ENCODE results near the gene AP5S1. TPM values are rescaled to one million over a fixed set of nuclear protein-coding genes. Genes with fewer than 3 reads are reported as not detected.
"Not testable (repeated sequence)": the region's sequence is repeated elsewhere in the genome, so short reads cannot be mapped to it uniquely, and the experiment has no call there.

The AP5S1 gene
- total RNA-seq, 1 experiment from 2014 or later: 17.7 TPM

DNA sequence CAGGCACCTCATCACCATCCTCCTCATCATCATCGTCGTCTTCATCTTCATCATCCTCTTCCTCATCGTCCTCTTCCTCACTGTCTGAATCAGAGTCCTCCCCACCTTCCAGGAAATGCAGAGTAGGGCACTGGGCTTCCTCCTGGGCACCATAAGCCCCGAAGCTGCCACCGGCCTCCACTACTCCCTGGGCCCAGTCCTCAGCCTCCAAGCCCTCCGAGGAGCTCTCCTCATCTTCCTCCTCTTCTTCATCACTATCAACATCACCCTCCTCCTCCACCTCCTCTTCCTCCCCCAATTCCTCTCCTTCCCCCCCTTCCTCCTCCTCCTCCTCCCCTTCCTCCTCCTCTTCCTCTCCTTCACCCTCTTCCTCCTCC, 35.5 kb upstream of the AP5S1 start:
- H3K27me3 ChIP-seq (replicated peaks): no peaks in the 10 kb centered on the region
- H3K36me3 ChIP-seq: peaks cover 40% of the 10 kb centered on the region
- peaks cover 31% of the 10 kb centered on the region for H3K4me1 ChIP-seq (replicated peaks)
- DNase-seq (ENCODE audit: low read depth in 1 of 2, low spot score in 2 of 2): no peak
- H3K27ac ChIP-seq: no peak overlapping the region
- no peaks in the 10 kb centered on the region; the same call in 1 of the 2 replicates for H3K9me3 ChIP-seq (replicated peaks)
- H3K4me3 ChIP-seq: peak overlapping the region; percentile 57; the same call in 1 of the 2 replicates

DNA sequence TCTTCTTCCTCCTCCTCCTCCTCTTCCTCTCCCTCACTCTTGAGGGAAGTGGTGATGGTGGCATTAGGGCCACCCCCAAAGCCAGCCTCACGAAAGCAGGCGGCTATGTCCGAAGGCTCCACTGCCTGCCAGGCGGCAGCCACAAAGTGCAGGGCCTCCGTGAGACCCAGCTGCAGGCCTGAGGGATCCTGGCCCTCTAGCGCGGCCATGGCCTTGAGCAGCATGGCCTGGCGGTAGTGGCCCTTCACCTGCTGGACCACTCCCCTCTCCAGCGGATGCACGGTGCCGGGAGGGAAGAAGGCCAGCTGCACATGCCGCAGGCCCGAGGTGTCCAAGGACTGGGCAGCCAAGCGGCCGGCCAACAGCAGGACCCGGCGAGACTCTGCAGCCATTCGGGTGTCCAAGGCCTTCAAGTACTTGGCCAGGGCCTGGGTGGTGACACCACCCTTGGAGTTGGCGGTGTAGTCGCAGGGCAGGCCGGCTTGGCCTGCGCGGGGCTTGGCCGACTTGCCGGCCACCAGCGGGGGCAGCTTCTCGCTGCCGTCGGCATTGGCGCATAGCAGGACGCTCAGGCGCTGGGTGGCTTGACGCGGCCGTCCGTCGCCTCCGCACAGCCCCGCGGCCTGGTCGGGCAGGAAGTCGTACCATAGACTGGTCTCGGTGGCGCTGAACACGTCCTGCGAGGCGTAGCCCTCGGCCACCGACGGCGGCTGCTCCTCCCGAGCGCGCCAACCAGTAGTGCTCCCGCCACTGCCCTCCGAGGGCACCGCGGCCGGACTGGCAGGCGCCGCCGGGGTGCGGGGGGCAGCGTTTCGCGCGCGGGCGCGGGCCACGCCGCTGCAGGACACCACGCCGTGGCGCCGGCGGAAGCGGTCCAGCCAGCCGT, 34.9 kb upstream of the AP5S1 start:
- DNase-seq (ENCODE audit: low read depth in 1 of 2, low spot score in 2 of 2): no peak
- no peaks in the 10 kb centered on the region; the same call in 1 of the 2 replicates for H3K9me3 ChIP-seq (replicated peaks)
- peak overlapping the region; percentile 63 for H3K27ac ChIP-seq
- H3K4me1 ChIP-seq (replicated peaks): peaks cover 31% of the 10 kb centered on the region
- peaks cover 40% of the 10 kb centered on the region for H3K36me3 ChIP-seq
- H3K27me3 ChIP-seq (replicated peaks): no peaks in the 10 kb centered on the region
- H3K4me3 ChIP-seq: peak overlapping the region; percentile 57

GRCh38 chr20:3786126-3786484, 34.2 kb upstream of the AP5S1 start:
- peak overlapping the region; percentile 57 for H3K4me3 ChIP-seq
- DNase-seq (ENCODE audit: low read depth in 1 of 2, low spot score in 2 of 2): peak; percentile 55 to 63
- H3K9me3 ChIP-seq (replicated peaks): no peaks in the 10 kb centered on the region; the same call in 1 of the 2 replicates
- H3K4me1 ChIP-seq (replicated peaks): peaks cover 26% of the 10 kb centered on the region
- H3K27me3 ChIP-seq (replicated peaks): no peaks in the 10 kb centered on the region
- H3K36me3 ChIP-seq: peaks cover 40% of the 10 kb centered on the region
- peak overlapping the region; percentile 63 for H3K27ac ChIP-seq

DNA sequence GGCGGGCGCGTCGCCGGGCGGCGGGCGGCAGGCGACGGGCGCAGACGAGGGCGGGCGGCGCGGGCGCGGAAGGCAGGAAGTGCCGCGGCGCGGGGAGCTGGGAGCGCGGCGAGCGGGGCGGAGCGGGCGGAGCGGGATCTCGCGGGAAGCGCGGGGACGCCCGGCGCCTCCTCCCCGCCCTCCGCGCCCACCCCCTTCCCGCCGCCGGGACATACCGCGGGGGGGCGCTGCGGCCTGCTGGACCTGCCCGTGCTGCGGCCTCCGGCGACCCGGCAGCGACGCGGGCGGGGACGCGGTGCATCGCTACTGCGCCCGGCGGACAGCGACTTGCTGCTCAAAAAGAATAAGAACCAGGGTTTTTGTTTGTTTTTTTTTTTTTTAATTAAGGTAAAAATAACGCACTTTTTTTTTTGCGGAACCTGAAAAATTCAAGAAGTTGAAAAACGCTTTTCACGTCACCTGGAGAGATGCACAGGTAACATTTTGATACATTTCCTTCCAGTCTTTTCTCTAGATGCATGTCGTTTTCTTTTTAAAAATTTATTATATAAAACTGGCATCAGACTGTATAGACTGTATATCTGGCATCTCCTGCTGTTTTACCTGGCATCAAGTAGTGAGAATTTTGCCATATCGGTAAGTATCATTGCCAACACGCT, 33.6 kb upstream of the AP5S1 start, which contains the start of gene CENPB:
Gene CENPB (minus strand): TSS at position 76 of the 659 bp plus-strand sequence. CDS start 257 bp downstream, outside the sequence.
- Histone ChIP-seq H3K9me3 (replicated peaks) (no peaks in the 10 kb centered on the region; the same call in 1 of the 2 replicates), H3K36me3 (peaks cover 37% of the 10 kb centered on the region), H3K4me3 (peak within 1 kb of the TSS; percentile 57), H3K4me1 (replicated peaks) (peaks cover 25% of the 10 kb centered on the region), H3K27me3 (replicated peaks) (no peaks in the 10 kb centered on the region), H3K27ac (peak within 1 kb of the TSS; percentile 63)
- DNase-seq (ENCODE audit: low read depth in 1 of 2, low spot score in 2 of 2): peak; percentile 64 to 87

DNA sequence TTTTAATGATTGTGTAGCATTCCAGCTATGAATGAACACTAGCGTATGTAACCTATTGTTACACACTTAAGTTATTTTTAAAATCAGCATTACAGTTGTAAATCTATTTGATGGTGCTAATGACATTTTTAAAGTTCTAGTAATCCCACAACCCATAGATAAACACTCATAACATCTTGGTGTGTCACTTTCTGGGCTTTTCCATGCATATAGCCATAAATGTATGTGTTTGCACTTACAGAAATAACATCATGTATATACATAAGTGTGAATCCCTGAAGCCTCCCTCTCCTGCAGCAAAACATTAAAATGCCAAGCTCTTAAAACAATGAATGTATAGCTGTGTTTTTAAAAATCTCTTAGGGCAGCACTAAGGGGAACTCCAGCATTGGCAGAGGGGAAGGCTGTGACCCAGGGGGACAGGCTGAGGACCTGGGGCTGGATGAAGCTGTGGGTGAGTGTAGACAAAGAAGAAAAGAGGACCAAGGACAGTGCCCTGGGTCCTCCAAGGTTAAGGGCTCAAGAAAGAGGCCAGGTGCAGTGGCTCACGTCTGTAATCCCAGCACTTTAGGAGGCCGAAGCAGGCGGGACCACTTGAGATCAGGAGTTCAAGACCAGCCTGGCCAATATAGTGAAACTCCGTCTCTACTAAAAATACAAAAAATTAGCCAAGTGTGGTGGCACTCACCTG, 32.9 kb upstream of the AP5S1 start:
- Histone ChIP-seq H3K9me3 (replicated peaks) (no peaks in the 10 kb centered on the region; the same call in 1 of the 2 replicates), H3K27me3 (replicated peaks) (no peaks in the 10 kb centered on the region), H3K4me3 (peak overlapping the region; percentile 57), H3K4me1 (replicated peaks) (peaks cover 25% of the 10 kb centered on the region), H3K27ac (no peak overlapping the region), H3K36me3 (peaks cover 32% of the 10 kb centered on the region)
- DNase-seq (ENCODE audit: low read depth in 1 of 2, low spot score in 2 of 2): no peak

- Histone ChIP-seq H3K27me3 (replicated peaks) (no peaks in the 10 kb centered on the region), H3K36me3 (peaks cover 21% of the 10 kb centered on the region), H3K27ac (no peak overlapping the region), H3K9me3 (replicated peaks) (no peaks in the 10 kb centered on the region; the same call in 1 of the 2 replicates), H3K4me1 (replicated peaks) (peaks cover 25% of the 10 kb centered on the region), H3K4me3 (no peak overlapping the region)
- DNase-seq (ENCODE audit: low read depth in 1 of 2, low spot score in 2 of 2): no peak
Measured at GRCh38 chr20:3788685-3789155, 31.6 kb upstream of the AP5S1 start.

GRCh38 chr20:3789201-3789600, 31.1 kb upstream of the AP5S1 start:
- H3K36me3 ChIP-seq: peaks cover 20% of the 10 kb centered on the region
- not testable (repeated sequence) for H3K27me3 ChIP-seq (replicated peaks); H3K4me3 ChIP-seq; H3K27ac ChIP-seq; DNase-seq (ENCODE audit: low read depth in 1 of 2, low spot score in 2 of 2); H3K9me3 ChIP-seq (replicated peaks)
- peaks cover 25% of the 10 kb centered on the region for H3K4me1 ChIP-seq (replicated peaks)

DNA sequence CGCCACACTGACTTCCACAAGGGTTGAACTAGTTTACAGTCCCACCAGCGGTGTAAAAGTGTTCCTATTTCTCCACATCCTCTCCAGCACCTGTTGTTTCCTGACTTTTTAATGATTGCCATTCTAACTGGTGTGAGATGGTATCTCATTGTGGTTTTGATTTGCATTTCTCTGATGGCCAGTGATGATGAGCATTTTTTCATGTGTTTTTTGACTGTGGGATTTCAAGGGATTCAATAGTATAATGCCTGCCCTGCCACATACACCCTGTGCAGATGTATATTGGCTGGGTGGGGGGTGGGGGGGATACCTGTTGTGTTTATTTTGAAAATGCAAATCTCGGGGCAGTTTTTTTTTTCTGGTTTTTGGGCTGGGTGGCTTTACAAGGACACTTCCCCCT, 26.2 kb upstream of the AP5S1 start:
- not testable (repeated sequence) for H3K9me3 ChIP-seq (replicated peaks); H3K27me3 ChIP-seq (replicated peaks); H3K4me3 ChIP-seq; H3K27ac ChIP-seq; DNase-seq (ENCODE audit: low read depth in 1 of 2, low spot score in 2 of 2)
- Histone ChIP-seq H3K4me1 (replicated peaks) (peaks cover 36% of the 10 kb centered on the region), H3K36me3 (peaks cover 29% of the 10 kb centered on the region)

DNA sequence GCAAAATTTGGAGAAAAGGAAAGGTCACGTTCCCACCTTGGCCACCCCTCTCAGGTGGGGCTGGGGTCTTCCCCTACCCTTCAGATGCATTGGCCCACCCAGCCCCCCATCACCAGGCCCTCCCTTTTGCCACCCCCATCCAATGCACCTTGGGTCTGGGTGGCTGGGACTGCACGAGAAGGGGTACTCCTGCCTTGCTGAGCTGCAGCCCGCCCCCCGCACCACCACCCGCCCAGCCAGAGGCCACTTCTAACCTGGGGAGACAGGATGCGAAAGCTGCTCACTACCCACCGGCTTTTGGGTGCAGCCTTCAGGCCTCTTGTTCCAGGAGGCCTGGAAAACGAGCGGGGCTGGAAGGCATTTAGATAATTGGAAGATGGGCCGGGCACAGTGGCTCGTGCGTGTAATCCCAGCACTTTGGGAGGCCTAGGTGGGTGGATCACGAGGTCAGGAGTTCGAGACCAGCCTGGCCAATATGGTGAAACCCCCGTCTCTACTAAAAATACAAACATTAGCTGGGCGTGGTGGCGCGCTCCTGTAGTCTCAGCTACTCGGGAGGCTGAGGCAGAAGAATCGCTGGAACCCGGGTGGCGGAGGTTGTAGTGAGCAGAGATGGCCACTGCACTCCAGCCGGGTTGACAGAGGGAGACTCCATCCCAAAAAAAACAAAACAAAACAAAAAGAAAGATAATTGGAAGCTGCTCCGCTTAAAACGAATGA, 25.5 kb upstream of the AP5S1 start:
- peak in 1 of 2 experiments; percentile 40 for DNase-seq (ENCODE audit: low read depth in 1 of 2, low spot score in 2 of 2)
- Histone ChIP-seq H3K4me3 (peak overlapping the region; percentile 56), H3K36me3 (peaks cover 36% of the 10 kb centered on the region), H3K27ac (peak overlapping the region; percentile 97; the same call in 1 of the 2 replicates), H3K9me3 (replicated peaks) (no peaks in the 10 kb centered on the region), H3K27me3 (replicated peaks) (no peaks in the 10 kb centered on the region), H3K4me1 (replicated peaks) (peaks cover 37% of the 10 kb centered on the region)

DNA sequence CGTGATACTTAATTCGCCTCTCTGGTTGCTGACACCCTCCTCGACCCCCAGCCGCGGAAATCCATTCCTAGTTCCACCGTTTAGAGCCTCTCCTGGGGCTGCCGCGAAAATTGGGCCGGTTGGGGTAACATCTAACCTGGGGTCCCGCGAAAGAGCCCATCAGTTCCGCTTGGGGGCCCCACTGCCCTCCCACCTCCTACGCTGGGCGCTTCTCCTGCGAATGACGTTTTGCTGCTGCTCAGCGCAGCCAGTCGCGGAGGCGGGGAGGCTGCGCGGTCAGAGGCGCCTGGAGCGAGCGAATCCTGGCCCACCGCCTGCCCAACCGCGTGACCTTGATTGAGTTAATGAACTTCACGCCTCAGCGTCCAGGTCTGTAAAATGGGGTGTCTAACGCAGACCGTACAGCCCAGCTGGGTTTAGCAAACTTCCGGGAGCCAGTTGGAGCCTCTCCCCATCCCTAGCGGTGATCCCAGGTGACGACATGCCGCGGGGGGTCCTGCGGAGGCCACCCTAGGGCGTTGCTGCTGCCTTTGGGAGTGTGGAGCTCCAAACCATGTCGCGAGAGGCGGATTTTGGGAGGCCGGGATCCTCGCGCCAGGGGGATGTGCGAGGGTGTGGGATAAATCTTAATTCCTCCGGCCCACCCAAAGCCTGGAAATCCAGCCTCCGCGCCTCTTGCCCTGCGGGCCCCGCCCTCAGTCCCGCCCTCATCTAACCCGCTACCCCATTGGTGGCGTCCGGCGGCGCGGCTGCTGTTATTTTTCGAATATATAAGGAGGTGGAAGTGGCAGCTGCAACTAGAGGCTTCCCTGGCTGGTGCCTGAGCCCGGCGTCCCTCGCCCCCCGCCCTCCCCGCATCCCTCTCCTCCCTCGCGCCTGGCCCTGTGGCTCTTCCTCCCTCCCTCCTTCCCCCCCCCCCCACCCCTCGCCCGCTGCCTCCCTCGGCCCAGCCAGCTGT, 24.6 kb upstream of the AP5S1 start, which contains the start of gene CDC25B:
Gene CDC25B (plus strand): TSS at position 800 of the 958 bp plus-strand sequence. CDS start 222 bp downstream, outside the sequence.
- Histone ChIP-seq H3K9me3 (replicated peaks) (no peaks in the 10 kb centered on the region), H3K27me3 (replicated peaks) (no peaks in the 10 kb centered on the region), H3K27ac (peak within 1 kb of the TSS; percentile 97), H3K4me1 (replicated peaks) (peaks cover 37% of the 10 kb centered on the region), H3K36me3 (peaks cover 45% of the 10 kb centered on the region), H3K4me3 (peak within 1 kb of the TSS; percentile 56)
- DNase-seq (ENCODE audit: low read depth in 1 of 2, low spot score in 2 of 2): peak; percentile 95 to 97

DNA sequence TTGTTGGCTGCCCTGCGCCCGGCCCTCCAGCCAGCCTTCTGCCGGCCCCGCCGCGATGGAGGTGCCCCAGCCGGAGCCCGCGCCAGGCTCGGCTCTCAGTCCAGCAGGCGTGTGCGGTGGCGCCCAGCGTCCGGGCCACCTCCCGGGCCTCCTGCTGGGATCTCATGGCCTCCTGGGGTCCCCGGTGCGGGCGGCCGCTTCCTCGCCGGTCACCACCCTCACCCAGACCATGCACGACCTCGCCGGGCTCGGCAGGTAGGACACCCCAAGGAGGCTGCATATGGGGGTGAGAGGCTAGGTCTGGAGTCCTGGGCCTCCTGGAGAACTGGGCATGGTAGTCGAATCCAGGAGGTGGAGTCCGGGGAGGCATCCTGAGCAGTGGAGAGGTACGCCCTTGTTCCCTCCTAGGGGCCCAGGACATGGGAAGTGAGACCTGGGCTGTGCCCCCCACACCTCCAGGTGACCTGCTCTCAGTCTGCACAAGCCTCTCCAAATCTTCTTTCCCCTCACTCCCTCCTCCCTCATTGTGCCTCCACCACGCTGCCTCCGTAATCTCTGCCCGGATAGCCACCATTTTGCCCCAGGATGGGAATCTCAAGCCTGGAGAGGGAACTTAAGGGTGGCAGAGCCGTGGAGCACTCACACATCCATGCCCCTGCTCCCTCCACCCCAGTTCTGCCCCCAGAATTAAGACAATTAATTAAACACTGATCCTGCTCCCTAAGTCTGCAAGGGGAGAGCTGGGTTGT, 23.7 kb upstream of the AP5S1 start:
- peaks cover 54% of the 10 kb centered on the region for H3K36me3 ChIP-seq
- H3K27ac ChIP-seq: peak overlapping the region; percentile 76
- H3K4me3 ChIP-seq: peak overlapping the region; percentile 56
- H3K27me3 ChIP-seq (replicated peaks): no peaks in the 10 kb centered on the region
- H3K9me3 ChIP-seq (replicated peaks): no peaks in the 10 kb centered on the region
- H3K4me1 ChIP-seq (replicated peaks): peaks cover 37% of the 10 kb centered on the region
- DNase-seq (ENCODE audit: low read depth in 1 of 2, low spot score in 2 of 2): peak in 1 of 2 experiments; percentile 43
